Transverse colon (tissue), 4 donors: ENCODE data around the gene VIPAS39.

ENCODE experiments used
- CTCF ChIP-seq, 5 experiments: fragments of 200-600 bp in 3 of 5; fragments of 450-650 bp in 2 of 5; sonication (generic) in 3 of 5; IDR thresholded peaks; 1 replicate in 2 of 5; 2 replicates in 3 of 5; pipeline ENCODE4 v1.5.1; 2016 to 2017; ENCODE audit warnings: antibody characterized with exemption in 5 of 5, inconsistent platforms in 3 of 5, mild to moderate bottlenecking in 2 of 5, moderate library complexity in 1 of 5
- POLR2A ChIP-seq: fragments of 450-650 bp; IDR thresholded peaks from one replicate; pipeline ENCODE4 v1.6.1; 2016; ENCODE audit warnings: antibody characterized with exemption, mild to moderate bottlenecking, moderate library complexity
- POLR2AphosphoS5 ChIP-seq, 3 donors: sonication (generic); formaldehyde crosslinking; IDR thresholded peaks; one replicate each; pipeline ENCODE4 v1.6.1; 2016; ENCODE audit warnings: antibody characterized with exemption in 3 of 3

GRCh38 chr14:77436042-77436441 is 21.4 kb downstream of the VIPAS39 start:
- TF ChIP-seq POLR2A, result no peak
- TF ChIP-seq POLR2AphosphoS5 (IDR thresholded peaks at IDR 0.05), result no peak
- no peak for TF ChIP-seq CTCF (IDR thresholded peaks at IDR 0.05)
